Activated B cell treated with CpG ODN at 0.5 μM for 24 hours (primary cell): Measurements from ENCODE around the gene SHC2. TPM values are rescaled to one million over a fixed set of nuclear protein-coding genes. Genes with fewer than 3 reads are reported as not detected.

Experiments
- ATAC-seq: fragments of 200-7000 bp; cut with Tn5 transposase; one replicate; pipeline ENCODE4 v1.10.0; 2021; ENCODE audit warnings: low read depth, mild to moderate bottlenecking, moderate library complexity
- CTCF ChIA-PET: fragments of 350-600 bp; sonication (Branson Sonifier 250); formaldehyde crosslinking; loops from one replicate; lab custom pipeline; 2021; ENCODE audit warnings: antibody characterized with exemption; lab: Charles Lee
- POLR2A ChIA-PET: fragments of 350-600 bp; sonication (Branson Sonifier 250); formaldehyde crosslinking; loops from one replicate; lab custom pipeline; 2021; ENCODE audit warnings: antibody characterized with exemption; lab: Charles Lee
- DNase-seq: peaks from one replicate; pipeline ENCODE4 v3.0.0; 2022
- H3K27ac Mint-ChIP-seq: one replicate; pipeline ENCODE4 v1.8.0; 2020; ENCODE audit warnings: mixed read lengths
- H3K27me3 Mint-ChIP-seq: one replicate; pipeline ENCODE4 v1.8.0; 2021; ENCODE audit warnings: mixed read lengths
- H3K36me3 Mint-ChIP-seq: one replicate; pipeline ENCODE4 v1.8.0; 2021; ENCODE audit warnings: low read depth, mixed read lengths
- H3K4me1 Mint-ChIP-seq: one replicate; pipeline ENCODE4 v1.8.0; 2021; ENCODE audit warnings: mixed read lengths
- H3K4me3 Mint-ChIP-seq: one replicate; pipeline ENCODE4 v1.8.0; 2020; ENCODE audit warnings: mild to moderate bottlenecking, mixed read lengths
- H3K9me3 Mint-ChIP-seq: one replicate; pipeline ENCODE4 v1.8.0; 2020; ENCODE audit warnings: mixed read lengths
- CTCF ChIP-seq: fragments of 200-600 bp; IDR thresholded peaks from one replicate; pipeline ENCODE4 v1.8.0; 2022; ENCODE audit warnings: antibody characterized with exemption, mild to moderate bottlenecking
- intact Hi-C: fragments of 100-400 bp; cut with micrococcal nuclease; formaldehyde crosslinking; loops from one replicate; pipeline ENCODE4 v1.15.1; 2024
- total RNA-seq: library from RNA; stranded (reverse); gene quantifications from 2 replicates; pipeline ENCODE4 v1.2.3, GENCODE V29; 2022

SHC2 gene
- total RNA-seq, 1 donor from 2014 or later: not detected

- ChIA-PET CTCF (no interaction called here), POLR2A (interaction anchor here (0.7 kb wide), 1 partner anchor 12 kb away, joined by 3 read pairs; no protein-coding TSS in a partner anchor)
- H3K4me3 Mint-ChIP-seq: no peak overlapping the region
- TF ChIP-seq CTCF: no peak
- peaks cover 17% of the 10 kb centered on the region for H3K27me3 Mint-ChIP-seq
- intact Hi-C loops: no loop called here
- no peaks in the 10 kb centered on the region for H3K9me3 Mint-ChIP-seq
- no peaks in the 10 kb centered on the region for H3K36me3 Mint-ChIP-seq
- H3K4me1 Mint-ChIP-seq: peaks cover 6% of the 10 kb centered on the region
- no peak for ATAC-seq
- DNase-seq: no peak
- no peak overlapping the region for H3K27ac Mint-ChIP-seq
Measured at GRCh38 chr19:407511-408440, 53.1 kb downstream of the SHC2 start.

GRCh38 chr19:406971-407510 lies 53.8 kb downstream of the SHC2 start:
- Mint-ChIP-seq H3K9me3 (no peaks in the 10 kb centered on the region), H3K4me3 (no peak overlapping the region), H3K27ac (no peak overlapping the region), H3K27me3 (peaks cover 18% of the 10 kb centered on the region), H3K4me1 (peaks cover 6% of the 10 kb centered on the region), H3K36me3 (no peaks in the 10 kb centered on the region)
- CTCF ChIA-PET: no interaction called here
- POLR2A ChIA-PET: no interaction called here
- intact Hi-C loops: no loop called here
- no peak for DNase-seq
- no peak for ATAC-seq
- TF ChIP-seq CTCF: no peak

- no peak for TF ChIP-seq CTCF
- H3K9me3 Mint-ChIP-seq: no peaks in the 10 kb centered on the region
- H3K27me3 Mint-ChIP-seq: peaks cover 14% of the 10 kb centered on the region
- intact Hi-C loops: no loop called here
- DNase-seq (no peak), ATAC-seq (no peak)
- ChIA-PET POLR2A (no interaction called here), CTCF (no interaction called here)
- H3K4me1 Mint-ChIP-seq: peaks cover 6% of the 10 kb centered on the region
- no peak overlapping the region for H3K4me3 Mint-ChIP-seq
- no peaks in the 10 kb centered on the region for H3K36me3 Mint-ChIP-seq
- no peak overlapping the region for H3K27ac Mint-ChIP-seq
Measured at GRCh38 chr19:406135-406781, 54.6 kb downstream of the SHC2 start.

DNA sequence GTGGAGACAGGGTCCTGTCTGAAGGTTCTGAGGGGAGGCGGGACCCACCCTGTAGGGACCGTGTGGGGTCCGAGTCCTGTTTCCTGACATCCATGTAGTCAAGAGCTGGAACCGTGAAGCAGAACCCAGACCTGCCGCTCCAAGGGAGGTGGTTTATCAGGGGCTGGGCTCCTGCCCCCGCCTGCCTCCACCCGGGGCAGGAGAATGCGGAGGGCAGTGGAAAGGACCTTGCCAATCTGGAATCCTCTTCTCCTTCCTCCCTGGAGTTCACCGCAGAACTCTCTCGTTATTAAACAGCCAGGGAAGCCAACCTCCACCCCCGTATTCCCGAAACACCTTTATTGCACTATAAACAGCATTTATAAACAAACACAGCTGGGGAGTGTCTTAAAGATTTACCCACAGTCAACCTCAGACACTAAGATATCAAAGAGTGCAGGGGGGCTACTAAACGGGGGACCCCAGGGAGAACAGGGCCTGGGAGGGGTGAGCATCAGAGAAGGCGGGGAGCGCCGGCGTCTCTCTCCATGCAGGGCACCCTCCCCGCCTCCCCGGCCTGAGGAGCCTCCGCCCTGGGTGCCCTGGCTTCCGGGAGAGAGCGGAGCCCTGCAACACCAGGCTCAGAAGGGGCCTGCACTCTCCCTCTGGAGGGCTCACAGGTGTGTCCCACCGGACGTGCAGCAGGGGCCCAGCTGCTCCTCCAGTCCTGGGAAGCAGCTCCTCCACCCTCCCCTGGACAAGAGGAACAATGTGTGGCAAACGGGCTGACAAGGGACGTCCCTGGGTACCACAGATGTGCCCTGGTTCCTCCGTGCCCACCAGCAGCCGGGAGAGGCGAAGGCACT lies 55.5 kb downstream of the SHC2 start:
- POLR2A ChIA-PET: no interaction called here
- no peaks in the 10 kb centered on the region for H3K36me3 Mint-ChIP-seq
- intact Hi-C loops: no loop called here
- ATAC-seq: no peak
- DNase-seq: no peak
- no peak overlapping the region for H3K27ac Mint-ChIP-seq
- no peak overlapping the region for H3K4me3 Mint-ChIP-seq
- peaks cover 17% of the 10 kb centered on the region for H3K27me3 Mint-ChIP-seq
- H3K4me1 Mint-ChIP-seq: peaks cover 6% of the 10 kb centered on the region
- TF ChIP-seq CTCF: no peak
- H3K9me3 Mint-ChIP-seq: no peaks in the 10 kb centered on the region
- CTCF ChIA-PET: no interaction called here
